Vagina (tissue), 2 donors: ENCODE results near the gene TLCD4. TPM values are rescaled to one million over a fixed set of nuclear protein-coding genes. Genes with fewer than 3 reads are reported as not detected.

Source experiments
- DNase-seq, 2 donors: peaks; one replicate each; pipeline ENCODE4 v3.0.0-alpha.2; 2017; ENCODE audit errors: extremely low spot score in 2 of 2
- H3K27ac ChIP-seq: fragments of 200-600 bp; sonication (generic); one replicate; pipeline ENCODE4 v1.5.1; 2019
- H3K27me3 ChIP-seq: fragments of 200-600 bp; sonication (generic); one replicate; pipeline ENCODE4 v1.5.1; 2019
- H3K36me3 ChIP-seq, 2 donors: fragments of 200-600 bp; sonication (generic); one replicate each; pipeline ENCODE4 v1.5.1; 2017 to 2019
- H3K4me1 ChIP-seq: fragments of 200-600 bp; sonication (generic); one replicate; pipeline ENCODE4 v1.5.1; 2019
- H3K4me3 ChIP-seq, 2 donors: fragments of 200-600 bp; sonication (generic); 1 replicate in 1 of 2; 2 replicates in 1 of 2; pipeline ENCODE4 v1.5.1; 2016 to 2019
- H3K9me3 ChIP-seq: fragments of 200-600 bp; sonication (generic); one replicate; pipeline ENCODE4 v1.5.1; 2019
- CTCF ChIP-seq, 3 experiments: fragments of 450-650 bp in 2 of 3; fragments of 200-600 bp in 1 of 3; sonication (generic) in 1 of 3; IDR thresholded peaks; one replicate each; pipeline ENCODE4 v1.5.1; 2017 to 2019; ENCODE audit warnings: antibody characterized with exemption in 3 of 3, mild to moderate bottlenecking in 2 of 3, moderate library complexity in 2 of 3
- POLR2A ChIP-seq, 2 donors: fragments of 450-650 bp; IDR thresholded peaks; one replicate each; pipeline ENCODE4 v1.6.1; 2017; ENCODE audit warnings: antibody characterized with exemption in 2 of 2, mild to moderate bottlenecking in 2 of 2, moderate library complexity in 2 of 2
- POLR2AphosphoS5 ChIP-seq, 2 donors: sonication (generic); formaldehyde crosslinking; IDR thresholded peaks; one replicate each; pipeline ENCODE4 v1.9.0; 2017; ENCODE audit warnings: antibody characterized with exemption in 2 of 2, mild to moderate bottlenecking in 2 of 2, low read depth in 1 of 2; ENCODE audit not compliant: insufficient read depth in 1 of 2
- intact Hi-C: fragments of 100-400 bp; cut with DNase I; formaldehyde crosslinking; loops from one replicate; pipeline ENCODE4 v1.15.1; 2023
- total RNA-seq: library from RNA; depleted of rRNA; stranded (reverse); fragments of >200 nt; gene quantifications from one replicate; pipeline ENCODE4 v1.2.3, GENCODE V29; 2016

The TLCD4 gene
- total RNA-seq, 1 donor from 2014 or later, result 4.4 TPM

GRCh38 chr1:95126366-95126765 is 9.2 kb downstream of the TLCD4 start:
- TF ChIP-seq CTCF (IDR thresholded peaks at IDR 0.05), result no peak
- TF ChIP-seq POLR2A (IDR thresholded peaks at IDR 0.05), result no peak
- no peak for TF ChIP-seq POLR2AphosphoS5 (IDR thresholded peaks at IDR 0.05; ENCODE audit: insufficient read depth in 1 of 2, low read depth in 1 of 2)
- H3K27me3 ChIP-seq, result no peaks in the 10 kb centered on the region
- intact Hi-C loops, result no loop called here

GRCh38 chr1:95126846-95127245 is 9.7 kb downstream of the TLCD4 start:
- intact Hi-C loops, result no loop called here

More at GRCh38 chr1:95126366-95126765, 9.2 kb downstream of the TLCD4 start:
- DNase-seq, result no peak
- no peaks in the 10 kb centered on the region for H3K4me1 ChIP-seq
- H3K9me3 ChIP-seq, result no peaks in the 10 kb centered on the region
- H3K27ac ChIP-seq, result no peak overlapping the region
- H3K36me3 ChIP-seq, result no peaks in the 10 kb centered on the region
- H3K4me3 ChIP-seq, result no peak overlapping the region

GRCh38 chr1:95127380-95127779 is 10.2 kb downstream of the TLCD4 start:
- TF ChIP-seq CTCF (IDR thresholded peaks at IDR 0.05), result no peak
- no peak for TF ChIP-seq POLR2AphosphoS5 (IDR thresholded peaks at IDR 0.05; ENCODE audit: insufficient read depth in 1 of 2, low read depth in 1 of 2)
- no peak for TF ChIP-seq POLR2A (IDR thresholded peaks at IDR 0.05)
- Histone ChIP-seq H3K27me3 (no peaks in the 10 kb centered on the region), H3K27ac (no peak overlapping the region), H3K4me3 (no peak overlapping the region), H3K4me1 (no peaks in the 10 kb centered on the region), H3K9me3 (no peaks in the 10 kb centered on the region), H3K36me3 (no peaks in the 10 kb centered on the region)
- intact Hi-C loops, result no loop called here
- DNase-seq, result no peak

More at GRCh38 chr1:95126846-95127245, 9.7 kb downstream of the TLCD4 start:
- H3K4me3 ChIP-seq, result no peak overlapping the region
- H3K4me1 ChIP-seq, result no peaks in the 10 kb centered on the region
- H3K9me3 ChIP-seq, result no peaks in the 10 kb centered on the region
- H3K27ac ChIP-seq, result no peak overlapping the region
- TF ChIP-seq POLR2A (IDR thresholded peaks at IDR 0.05), result no peak
- TF ChIP-seq POLR2AphosphoS5 (IDR thresholded peaks at IDR 0.05; ENCODE audit: insufficient read depth in 1 of 2, low read depth in 1 of 2), result no peak
- TF ChIP-seq CTCF (IDR thresholded peaks at IDR 0.05), result no peak
- H3K27me3 ChIP-seq, result no peaks in the 10 kb centered on the region
- no peaks in the 10 kb centered on the region for H3K36me3 ChIP-seq
- no peak for DNase-seq

GRCh38 chr1:95132762-95133161 is 15.6 kb downstream of the TLCD4 start:
- Histone ChIP-seq H3K9me3 (no peaks in the 10 kb centered on the region), H3K4me1 (no peaks in the 10 kb centered on the region), H3K36me3 (no peaks in the 10 kb centered on the region), H3K4me3 (no peak overlapping the region), H3K27me3 (no peaks in the 10 kb centered on the region), H3K27ac (no peak overlapping the region)
- DNase-seq, result no peak
- intact Hi-C loops, result no loop called here
- TF ChIP-seq CTCF (IDR thresholded peaks at IDR 0.05), result no peak
- no peak for TF ChIP-seq POLR2AphosphoS5 (IDR thresholded peaks at IDR 0.05; ENCODE audit: insufficient read depth in 1 of 2, low read depth in 1 of 2)
- TF ChIP-seq POLR2A (IDR thresholded peaks at IDR 0.05), result no peak

- TF ChIP-seq POLR2AphosphoS5 (IDR thresholded peaks at IDR 0.05; ENCODE audit: insufficient read depth in 1 of 2, low read depth in 1 of 2) (no peak), CTCF (IDR thresholded peaks at IDR 0.05) (no peak)
- DNase-seq, result no peak
- Histone ChIP-seq H3K36me3 (no peaks in the 10 kb centered on the region), H3K4me1 (no peaks in the 10 kb centered on the region), H3K9me3 (no peaks in the 10 kb centered on the region), H3K27me3 (no peaks in the 10 kb centered on the region), H3K27ac (no peak overlapping the region), H3K4me3 (no peak overlapping the region)
- intact Hi-C loops, result no loop called here
Observed at GRCh38 chr1:95133687-95134086, 16.5 kb downstream of the TLCD4 start.
